Measurements from ENCODE around the gene PNMA6F.
"Not testable (repeated sequence)": the region's sequence is repeated elsewhere in the genome, so short reads cannot be mapped to it uniquely, and the experiment has no call there.

The PNMA6F gene

DNA sequence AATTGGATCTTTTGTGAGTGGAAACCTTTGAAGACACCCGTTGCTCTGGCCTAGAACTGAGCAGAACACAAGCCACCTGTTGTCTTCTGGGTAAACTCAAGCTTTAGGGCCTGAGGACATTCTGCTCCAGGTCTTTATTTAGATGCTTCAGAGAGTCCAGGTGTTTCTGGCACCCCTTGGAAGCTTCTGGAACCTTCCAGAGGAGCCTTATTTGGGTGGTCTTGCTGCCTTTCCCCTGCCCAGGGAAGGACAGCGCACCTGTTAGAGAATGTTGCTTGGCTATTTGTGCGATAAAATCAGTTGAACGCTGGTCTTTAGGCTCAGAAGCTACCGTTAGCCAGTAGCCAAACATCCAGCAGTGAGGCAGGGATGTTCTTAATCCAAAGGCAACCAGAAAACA is 15.4 kb upstream of the PNMA6F start:
- no peak overlapping the region for H3K4me3 ChIP-seq (ENCODE audit: low read depth, low read length)
- DNase-seq (ENCODE audit: low read depth) = no peak

DNA sequence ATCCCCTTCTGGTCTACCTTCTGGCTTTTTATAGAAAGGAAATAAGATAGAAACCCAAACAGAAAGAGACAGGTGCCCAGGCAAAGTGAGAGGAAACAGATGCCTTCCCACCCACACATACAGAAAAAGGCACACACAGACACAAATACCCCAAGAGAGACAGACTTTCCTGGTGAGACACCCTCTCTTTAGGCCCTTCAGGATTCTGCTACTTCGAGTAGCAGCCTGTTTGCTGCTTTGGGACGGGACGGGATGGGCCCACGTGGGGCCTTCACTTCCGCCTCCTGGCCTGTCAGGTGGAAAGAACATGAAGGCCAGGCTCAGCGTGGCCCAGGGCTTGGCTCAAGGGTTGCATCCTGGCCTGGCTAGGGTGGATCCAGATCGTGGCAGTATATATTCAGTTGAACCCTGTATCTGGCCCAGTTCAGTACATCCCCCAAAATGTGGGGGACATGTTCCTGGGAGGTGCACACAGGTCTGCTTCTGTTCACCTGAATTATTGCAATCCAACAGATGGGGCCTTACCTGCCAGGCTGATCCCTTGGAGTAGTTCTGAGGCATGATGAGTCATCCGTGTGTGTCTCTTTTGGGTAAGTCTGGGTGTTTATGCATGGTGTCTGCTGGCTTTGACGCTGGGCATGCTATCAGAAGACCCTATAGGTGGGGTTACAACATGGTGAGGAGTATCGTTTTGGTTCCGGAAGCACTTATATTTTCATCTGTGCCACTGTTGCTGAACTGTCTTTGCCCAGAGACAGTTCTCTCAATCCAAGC is 14.7 kb upstream of the PNMA6F start:
- no peak for DNase-seq (ENCODE audit: low read depth)

GRCh38 chrX:153334654-153335295 is 13.2 kb upstream of the PNMA6F start:
- peak overlapping the region; percentile 65 for H3K4me3 ChIP-seq (ENCODE audit: low read depth, low read length)
- DNase-seq (ENCODE audit: low read depth) = no peak

More for the DNA sequence above, 14.7 kb upstream of the PNMA6F start:
- H3K4me3 ChIP-seq (ENCODE audit: low read depth, low read length) = no peak overlapping the region

DNA sequence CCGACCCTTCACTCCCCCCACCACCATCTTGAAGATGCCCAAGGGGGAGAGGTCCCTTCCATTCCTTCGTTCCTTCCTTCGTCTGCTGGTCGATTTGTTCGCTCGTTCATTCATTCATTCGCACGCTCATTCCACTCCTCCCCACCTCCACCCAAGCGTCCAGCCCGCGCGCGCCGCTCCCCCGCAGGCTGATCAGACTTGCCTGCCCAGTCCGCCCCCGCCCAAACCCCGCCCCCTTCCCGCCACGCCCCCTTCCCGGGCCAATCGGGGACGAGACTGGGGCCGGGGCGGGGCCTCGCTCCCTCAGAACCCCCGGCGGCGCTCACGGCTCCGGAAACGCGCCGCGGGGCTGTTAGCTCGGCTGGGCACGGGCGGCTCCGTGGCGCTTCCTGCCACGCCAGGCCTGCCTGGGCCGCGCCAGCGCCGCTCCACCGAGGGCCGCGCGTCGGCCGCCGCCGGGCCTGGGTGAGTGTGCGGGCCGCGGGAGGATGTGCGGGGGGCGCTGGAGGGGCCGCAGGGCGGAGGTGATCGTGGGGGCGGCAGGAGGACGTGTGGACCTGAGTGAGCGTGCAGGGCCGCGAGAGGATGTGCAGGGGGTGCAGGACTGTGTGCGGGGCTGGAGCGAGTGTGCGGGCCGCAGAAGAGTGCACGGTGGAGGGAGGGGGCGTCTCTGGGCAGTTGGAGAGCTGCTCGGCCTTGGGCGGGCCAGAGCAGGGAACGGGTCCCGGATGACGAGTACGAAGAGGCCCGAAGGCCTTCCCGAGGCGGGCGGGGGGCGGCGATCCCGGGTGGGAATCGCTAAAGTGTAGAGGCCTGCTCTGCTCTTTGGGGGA is 12.5 kb upstream of the PNMA6F start, which contains the start of gene ZNF275:
ZNF275 (plus strand) TSS at position 333 of the 833 bp plus-strand sequence. CDS start 2,527 bp downstream, outside the sequence.
- DNase-seq (ENCODE audit: low read depth) = peak; percentile 29
- H3K4me3 ChIP-seq (ENCODE audit: low read depth, low read length) = peak within 1 kb of the TSS; percentile 65

GRCh38 chrX:153333266-153333665 is 11.7 kb upstream of the PNMA6F start:
- DNase-seq (ENCODE audit: low read depth) = no peak
- peak overlapping the region; percentile 47 for H3K4me3 ChIP-seq (ENCODE audit: low read depth, low read length)

- no peak for DNase-seq (ENCODE audit: low read depth)
Measured at GRCh38 chrX:153327561-153327960, 6.0 kb upstream of the PNMA6F start.

GRCh38 chrX:153320555-153321184 is 897 bp downstream of the PNMA6F start:
- H3K4me3 ChIP-seq (ENCODE audit: low read depth, low read length) = no peak overlapping the region
- no peak for DNase-seq (ENCODE audit: low read depth)

More at GRCh38 chrX:153327561-153327960, 6.0 kb upstream of the PNMA6F start:
- no peak overlapping the region for H3K4me3 ChIP-seq (ENCODE audit: low read depth, low read length)

- not testable (repeated sequence) for DNase-seq (ENCODE audit: low read depth); H3K4me3 ChIP-seq (ENCODE audit: low read depth, low read length)
Measured at GRCh38 chrX:153320047-153320443, 1.5 kb downstream of the PNMA6F start.

DNA sequence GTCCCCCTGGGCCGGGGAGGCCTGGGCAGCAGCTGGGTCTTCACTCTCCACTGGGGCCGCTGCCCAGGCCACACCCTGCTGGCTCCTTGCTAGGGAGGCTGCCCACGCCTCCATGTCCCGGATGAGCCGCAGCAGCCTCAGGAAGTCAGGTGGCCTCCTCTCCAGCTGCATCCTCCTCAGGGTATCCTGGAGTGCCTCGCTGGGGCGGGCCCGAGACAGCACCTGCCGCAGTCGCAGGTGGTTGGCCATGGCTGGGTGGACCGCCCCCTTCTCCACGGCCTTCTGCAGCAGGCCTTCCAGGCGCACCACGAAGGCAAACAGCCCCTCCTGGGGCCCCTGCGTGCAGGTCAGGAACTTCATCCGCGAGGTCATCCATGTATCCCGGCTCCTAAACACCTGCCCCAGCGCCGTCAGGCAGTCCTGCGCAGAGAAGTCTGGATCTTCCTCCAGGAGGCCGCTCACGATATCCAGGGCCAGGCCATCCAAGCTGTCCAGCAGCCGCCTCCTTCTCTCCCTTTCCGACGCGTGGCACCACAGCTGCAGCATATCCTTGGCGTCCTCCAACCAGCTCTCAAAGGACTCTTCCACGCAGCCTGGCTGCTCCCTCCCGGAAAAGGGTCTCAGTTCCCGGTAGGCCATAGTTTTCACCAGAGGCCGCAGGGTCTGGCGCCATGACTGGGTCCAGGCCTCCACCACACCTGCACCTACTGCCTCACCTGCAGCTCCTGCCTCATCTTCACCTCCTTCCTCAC is 2.1 kb downstream of the PNMA6F start:
- no peak overlapping the region for H3K4me3 ChIP-seq (ENCODE audit: low read depth, low read length)
- no peak for DNase-seq (ENCODE audit: low read depth)

DNA sequence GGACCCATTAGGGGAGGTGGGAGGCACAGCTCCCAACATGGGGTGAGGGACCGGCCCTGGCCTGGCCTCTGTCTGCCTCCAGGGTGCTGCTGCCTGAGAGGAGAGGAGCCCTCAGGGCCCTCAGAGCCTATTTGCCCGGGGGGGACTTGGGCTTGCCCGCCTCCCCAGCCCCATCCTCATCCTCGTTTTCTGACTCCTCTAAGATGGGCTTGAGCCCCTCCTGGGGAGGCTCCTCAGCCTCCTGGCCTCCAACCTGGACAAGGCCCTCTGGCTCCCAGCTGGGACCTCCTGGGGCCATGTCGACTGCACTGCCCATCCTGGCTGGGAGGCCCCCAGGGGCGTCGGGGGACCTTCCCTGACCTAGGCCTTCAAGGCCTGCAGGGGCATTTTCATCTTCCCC is 2.8 kb downstream of the PNMA6F start:
- no peak for DNase-seq (ENCODE audit: low read depth)

DNA sequence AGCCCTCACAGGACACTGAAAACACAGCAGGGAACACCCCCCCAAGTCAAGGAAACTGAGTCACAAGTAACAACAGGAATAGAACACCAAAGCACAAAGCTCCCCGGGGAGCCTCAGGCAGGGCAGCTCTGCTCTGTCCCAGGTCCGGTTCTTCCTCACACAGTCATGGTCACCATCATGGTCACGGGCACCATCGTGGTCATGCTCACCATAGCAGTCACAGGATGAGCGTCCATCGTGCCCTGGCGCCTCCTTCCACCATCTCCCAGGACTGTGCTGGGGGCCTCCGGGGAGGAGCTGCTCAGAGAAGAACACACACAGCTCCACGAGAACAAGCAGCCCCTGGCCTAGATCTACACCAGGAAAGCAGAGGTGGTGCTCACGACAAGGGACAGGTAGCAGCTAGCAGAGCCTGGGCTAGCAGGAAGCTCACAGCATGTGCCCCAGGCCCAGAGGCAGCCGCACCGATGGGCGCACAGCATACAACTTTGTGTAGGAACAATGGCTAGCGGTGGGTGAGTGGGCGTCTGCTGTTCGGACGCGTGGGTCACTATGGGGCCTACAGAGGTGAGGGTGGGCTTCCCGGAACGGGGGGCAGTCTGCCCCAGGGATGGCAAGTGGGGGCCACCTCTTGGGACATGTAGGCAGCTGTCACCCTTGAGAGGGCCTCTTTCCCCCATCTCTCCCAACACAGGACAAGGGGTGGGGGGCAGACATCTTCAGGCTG is 3.4 kb downstream of the PNMA6F start:
- DNase-seq (ENCODE audit: low read depth) = no peak
- H3K4me3 ChIP-seq (ENCODE audit: low read depth, low read length) = no peak overlapping the region

More for the DNA sequence above, 2.8 kb downstream of the PNMA6F start:
- no peak overlapping the region for H3K4me3 ChIP-seq (ENCODE audit: low read depth, low read length)

GRCh38 chrX:153317306-153317705 is 4.3 kb downstream of the PNMA6F start:
- DNase-seq (ENCODE audit: low read depth) = no peak
- no peak overlapping the region for H3K4me3 ChIP-seq (ENCODE audit: low read depth, low read length)

GRCh38 chrX:153312842-153313241 is 8.7 kb downstream of the PNMA6F start:
- no peak for DNase-seq (ENCODE audit: low read depth)
- H3K4me3 ChIP-seq (ENCODE audit: low read depth, low read length) = no peak overlapping the region

- DNase-seq (ENCODE audit: low read depth) = no peak
- no peak overlapping the region for H3K4me3 ChIP-seq (ENCODE audit: low read depth, low read length)
Measured at GRCh38 chrX:153312041-153312440, 9.5 kb downstream of the PNMA6F start.

GRCh38 chrX:153310901-153311300 is 10.7 kb downstream of the PNMA6F start:
- DNase-seq (ENCODE audit: low read depth) = no peak
- H3K4me3 ChIP-seq (ENCODE audit: low read depth, low read length) = no peak overlapping the region

DNA sequence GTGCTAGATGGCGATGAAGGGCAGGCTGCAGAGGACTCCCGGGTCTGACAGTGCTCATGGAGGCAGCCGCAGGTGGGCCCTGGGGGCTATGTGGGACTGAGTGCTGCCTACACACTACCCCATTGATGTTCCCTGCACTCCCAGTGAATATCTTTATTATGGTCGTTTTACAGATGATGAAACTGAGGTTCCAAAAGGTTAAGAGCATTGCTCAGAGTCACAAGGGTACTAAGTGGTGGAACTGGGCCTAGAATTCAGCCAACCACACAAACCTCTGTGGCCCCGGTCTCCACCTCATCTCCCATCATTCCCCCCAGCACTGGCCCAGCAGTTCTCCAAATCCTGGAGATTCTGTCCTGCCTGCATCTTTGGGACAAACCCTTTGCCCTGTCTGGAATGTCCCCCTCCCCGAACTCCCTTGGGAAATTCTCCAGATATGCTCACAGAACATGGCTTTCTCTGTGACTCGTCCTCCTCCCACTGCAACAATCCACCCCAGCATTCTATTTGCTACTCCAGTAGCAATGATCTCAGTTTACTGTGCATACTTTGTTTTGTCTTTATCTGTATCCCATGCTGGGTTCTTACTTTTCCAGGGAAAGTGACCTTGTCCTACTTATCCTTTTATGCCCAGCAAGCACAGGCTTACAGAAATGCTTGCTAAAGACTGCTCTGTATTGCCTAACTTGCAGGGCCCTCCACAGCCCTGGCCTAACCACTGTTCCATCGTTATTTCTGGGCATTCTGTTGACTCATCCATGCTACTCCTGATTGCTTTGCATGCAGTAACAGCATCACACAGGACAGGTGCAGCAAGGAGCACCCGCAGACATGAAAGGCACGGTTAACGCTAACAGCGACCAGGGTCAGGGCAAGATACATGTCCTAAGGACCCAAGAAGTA is 14.0 kb downstream of the PNMA6F start:
- H3K4me3 ChIP-seq (ENCODE audit: low read depth, low read length) = no peak overlapping the region
- no peak for DNase-seq (ENCODE audit: low read depth)

DNA sequence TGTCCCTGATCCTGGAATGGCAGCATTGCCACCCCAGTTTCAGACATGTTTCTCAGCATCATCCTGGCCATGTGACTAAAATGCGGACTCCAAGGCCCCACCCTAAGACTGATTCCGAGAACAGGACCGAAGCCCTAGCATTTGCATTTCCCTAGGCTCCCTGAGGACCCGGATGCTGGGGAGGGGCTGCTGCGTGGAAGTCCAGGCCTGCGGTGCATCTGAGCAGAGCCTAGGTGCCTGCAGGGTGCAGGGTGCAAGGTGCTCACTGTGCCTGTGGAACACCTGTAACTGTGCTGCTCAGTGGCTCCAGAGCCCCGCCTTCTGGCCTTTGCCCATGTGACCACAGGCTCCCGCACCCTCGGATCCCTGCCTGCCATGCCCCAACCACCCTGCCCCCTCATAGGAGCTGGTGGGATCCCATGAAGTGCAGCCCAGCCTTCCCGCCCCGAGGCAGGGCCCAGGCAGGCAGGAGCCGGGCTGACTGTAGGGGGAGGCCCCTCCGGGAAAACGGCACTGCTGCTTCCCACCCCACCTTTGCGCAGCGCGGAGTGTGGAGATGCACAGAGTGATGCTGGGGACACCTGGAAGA is 14.9 kb downstream of the PNMA6F start:
- DNase-seq (ENCODE audit: low read depth) = no peak
- H3K4me3 ChIP-seq (ENCODE audit: low read depth, low read length) = no peak overlapping the region
